ENCODE measurements around the gene NLRP8.
"Not testable (repeated sequence)": the region's sequence is repeated elsewhere in the genome, so short reads cannot be mapped to it uniquely, and the experiment has no call there.

Gene NLRP8

GRCh38 chr19:55973982-55974381 is 26.4 kb downstream of the NLRP8 start:
- DNase-seq (ENCODE audit: low read depth), result no peak

GRCh38 chr19:55980415-55980814 is 32.8 kb downstream of the NLRP8 start:
- no peak for DNase-seq (ENCODE audit: low read depth)

- DNase-seq (ENCODE audit: low read depth), result no peak
Measured at GRCh38 chr19:55985254-55985653, 37.6 kb downstream of the NLRP8 start.

GRCh38 chr19:55986487-55986886 is 38.9 kb downstream of the NLRP8 start, which contains the start of gene NLRP5:
Gene NLRP5, plus strand, starts transcription at chr19:55986775.
- no peak for DNase-seq (ENCODE audit: low read depth)

GRCh38 chr19:55990831-55991230 is 43.2 kb downstream of the NLRP8 start:
- no peak for DNase-seq (ENCODE audit: low read depth)

GRCh38 chr19:55993492-55993891 is 45.9 kb downstream of the NLRP8 start:
- no peak for DNase-seq (ENCODE audit: low read depth)

GRCh38 chr19:56014765-56015164 is 67.1 kb downstream of the NLRP8 start:
- DNase-seq (ENCODE audit: low read depth), result no peak

- DNase-seq (ENCODE audit: low read depth), result peak; percentile 13
Measured at GRCh38 chr19:56015756-56016155, 68.1 kb downstream of the NLRP8 start.

GRCh38 chr19:56019325-56019724 is 71.7 kb downstream of the NLRP8 start:
- not testable (repeated sequence) for DNase-seq (ENCODE audit: low read depth)

- not testable (repeated sequence) for DNase-seq (ENCODE audit: low read depth)
Measured at GRCh38 chr19:56020355-56020975, 72.8 kb downstream of the NLRP8 start.

- no peak for DNase-seq (ENCODE audit: low read depth)
Measured at GRCh38 chr19:56026769-56027168, 79.1 kb downstream of the NLRP8 start.

All from ELR (cell line).